ENCODE measurements around the gene SPRY4.
"Not testable (repeated sequence)": the region's sequence is repeated elsewhere in the genome, so short reads cannot be mapped to it uniquely, and the experiment has no call there.

The SPRY4 gene

GRCh38 chr5:142290577-142291299, 34.1 kb downstream of the SPRY4 start:
- DNase-seq: no peak

- no peak for DNase-seq
These were observed 34.9 kb downstream of the SPRY4 start for GRCh38 chr5:142289708-142290576.

- DNase-seq: no peak
These were observed 36.9 kb downstream of the SPRY4 start for GRCh38 chr5:142287973-142288313.

- no peak for DNase-seq
These were observed 37.5 kb downstream of the SPRY4 start for GRCh38 chr5:142287096-142287972.

- DNase-seq: no peak
These were observed 38.7 kb downstream of the SPRY4 start for GRCh38 chr5:142286111-142286510.

- no peak for DNase-seq
These were observed 41.5 kb downstream of the SPRY4 start for GRCh38 chr5:142283304-142283703.

- no peak for DNase-seq
These were observed 42.9 kb downstream of the SPRY4 start for GRCh38 chr5:142281966-142282365.

- no peak for DNase-seq
These were observed 43.8 kb downstream of the SPRY4 start for GRCh38 chr5:142281008-142281367.

GRCh38 chr5:142280066-142281007, 44.5 kb downstream of the SPRY4 start:
- no peak for DNase-seq

GRCh38 chr5:142278627-142279026, 46.2 kb downstream of the SPRY4 start:
- DNase-seq: no peak

- no peak for DNase-seq
These were observed 47.0 kb downstream of the SPRY4 start for GRCh38 chr5:142277796-142278195.

- no peak for DNase-seq
These were observed 48.3 kb downstream of the SPRY4 start for GRCh38 chr5:142276517-142276916.

GRCh38 chr5:142275496-142275895, 49.3 kb downstream of the SPRY4 start:
- no peak for DNase-seq

GRCh38 chr5:142272596-142272995, 52.2 kb downstream of the SPRY4 start:
- DNase-seq: not testable (repeated sequence)

GRCh38 chr5:142264084-142264483, 60.7 kb downstream of the SPRY4 start:
- not testable (repeated sequence) for DNase-seq

GRCh38 chr5:142263346-142263745, 61.5 kb downstream of the SPRY4 start:
- no peak for DNase-seq

GRCh38 chr5:142262683-142263082, 62.1 kb downstream of the SPRY4 start:
- no peak for DNase-seq

All from 8988T (cell line).